ENCODE measurements around the gene TMEM150A.
A peak's percentile ranks its signal among the peaks of the same experiment; 100 is the strongest.

The TMEM150A gene

GRCh38 chr2:85602476-85603234 lies at the start of gene TMEM150A:
Gene TMEM150A, minus strand, starts transcription at chr2:85602698. Its CDS starts 750 bp downstream, at chr2:85601948.
- Histone ChIP-seq H3K4me3 (ENCODE audit: low read depth, low read length) (peak within 1 kb of the TSS; percentile 94), H3K9me3 (ENCODE audit: control insufficient read depth, insufficient read depth, low read depth, low read length) (no peaks in the 10 kb centered on the region), H3K27me3 (ENCODE audit: control insufficient read depth, insufficient read depth, low read length) (no peaks in the 10 kb centered on the region), H3K36me3 (ENCODE audit: control insufficient read depth, insufficient read depth, low read length) (peaks cover 38% of the 10 kb centered on the region), H3K4me1 (ENCODE audit: control insufficient read depth, insufficient read depth, low read length) (peaks cover 12% of the 10 kb centered on the region), H3K9ac (ENCODE audit: low read length) (peak within 1 kb of the TSS; percentile 75), H3K27ac (ENCODE audit: low read depth, low read length) (peak within 1 kb of the TSS; percentile 45; the same call in 1 of the 2 replicates)

- no peak overlapping the region for H3K9ac ChIP-seq (ENCODE audit: low read length)
- no peaks in the 10 kb centered on the region for H3K27me3 ChIP-seq (ENCODE audit: control insufficient read depth, insufficient read depth, low read length)
- no peaks in the 10 kb centered on the region for H3K9me3 ChIP-seq (ENCODE audit: control insufficient read depth, insufficient read depth, low read depth, low read length)
- H3K36me3 ChIP-seq (ENCODE audit: control insufficient read depth, insufficient read depth, low read length) = peaks cover 66% of the 10 kb centered on the region
- no peak overlapping the region for H3K4me3 ChIP-seq (ENCODE audit: low read depth, low read length)
- no peak overlapping the region for H3K27ac ChIP-seq (ENCODE audit: low read depth, low read length)
- H3K4me1 ChIP-seq (ENCODE audit: control insufficient read depth, insufficient read depth, low read length) = 0 out of 2 replicates have a peak, but pooled peaks cover 2% of the 10 kb centered on the region
Observed at GRCh38 chr2:85652056-85652455, 49.6 kb upstream of the TMEM150A start.

GRCh38 chr2:85651097-85651496 lies 48.6 kb upstream of the TMEM150A start:
- Histone ChIP-seq H3K9ac (ENCODE audit: low read length) (no peak overlapping the region), H3K36me3 (ENCODE audit: control insufficient read depth, insufficient read depth, low read length) (peaks cover 72% of the 10 kb centered on the region), H3K9me3 (ENCODE audit: control insufficient read depth, insufficient read depth, low read depth, low read length) (no peaks in the 10 kb centered on the region), H3K27ac (ENCODE audit: low read depth, low read length) (no peak overlapping the region), H3K4me1 (ENCODE audit: control insufficient read depth, insufficient read depth, low read length) (0 out of 2 replicates have a peak, but pooled peaks cover 2% of the 10 kb centered on the region), H3K4me3 (ENCODE audit: low read depth, low read length) (no peak overlapping the region), H3K27me3 (ENCODE audit: control insufficient read depth, insufficient read depth, low read length) (no peaks in the 10 kb centered on the region)

GRCh38 chr2:85650456-85650855 lies 48.0 kb upstream of the TMEM150A start:
- no peak overlapping the region for H3K27ac ChIP-seq (ENCODE audit: low read depth, low read length)
- 0 out of 2 replicates have a peak, but pooled peaks cover 2% of the 10 kb centered on the region for H3K4me1 ChIP-seq (ENCODE audit: control insufficient read depth, insufficient read depth, low read length)
- no peaks in the 10 kb centered on the region for H3K9me3 ChIP-seq (ENCODE audit: control insufficient read depth, insufficient read depth, low read depth, low read length)
- H3K27me3 ChIP-seq (ENCODE audit: control insufficient read depth, insufficient read depth, low read length) = no peaks in the 10 kb centered on the region
- no peak overlapping the region for H3K4me3 ChIP-seq (ENCODE audit: low read depth, low read length)
- H3K9ac ChIP-seq (ENCODE audit: low read length) = no peak overlapping the region
- peaks cover 74% of the 10 kb centered on the region for H3K36me3 ChIP-seq (ENCODE audit: control insufficient read depth, insufficient read depth, low read length)

GRCh38 chr2:85649201-85650190 lies 47.0 kb upstream of the TMEM150A start:
- Histone ChIP-seq H3K4me3 (ENCODE audit: low read depth, low read length) (no peak overlapping the region), H3K36me3 (ENCODE audit: control insufficient read depth, insufficient read depth, low read length) (peaks cover 84% of the 10 kb centered on the region), H3K27me3 (ENCODE audit: control insufficient read depth, insufficient read depth, low read length) (no peaks in the 10 kb centered on the region), H3K9ac (ENCODE audit: low read length) (no peak overlapping the region), H3K4me1 (ENCODE audit: control insufficient read depth, insufficient read depth, low read length) (0 out of 2 replicates have a peak, but pooled peaks cover 2% of the 10 kb centered on the region), H3K27ac (ENCODE audit: low read depth, low read length) (no peak overlapping the region), H3K9me3 (ENCODE audit: control insufficient read depth, insufficient read depth, low read depth, low read length) (no peaks in the 10 kb centered on the region)

- Histone ChIP-seq H3K27me3 (ENCODE audit: control insufficient read depth, insufficient read depth, low read length) (no peaks in the 10 kb centered on the region), H3K4me3 (ENCODE audit: low read depth, low read length) (no peak overlapping the region), H3K36me3 (ENCODE audit: control insufficient read depth, insufficient read depth, low read length) (peaks cover 85% of the 10 kb centered on the region), H3K27ac (ENCODE audit: low read depth, low read length) (no peak overlapping the region), H3K9ac (ENCODE audit: low read length) (no peak overlapping the region), H3K4me1 (ENCODE audit: control insufficient read depth, insufficient read depth, low read length) (no peaks in the 10 kb centered on the region), H3K9me3 (ENCODE audit: control insufficient read depth, insufficient read depth, low read depth, low read length) (no peaks in the 10 kb centered on the region)
Observed at GRCh38 chr2:85648619-85649018, 46.1 kb upstream of the TMEM150A start.

- no peak overlapping the region for H3K4me3 ChIP-seq (ENCODE audit: low read depth, low read length)
- no peaks in the 10 kb centered on the region for H3K27me3 ChIP-seq (ENCODE audit: control insufficient read depth, insufficient read depth, low read length)
- no peak overlapping the region for H3K9ac ChIP-seq (ENCODE audit: low read length)
- no peak overlapping the region for H3K27ac ChIP-seq (ENCODE audit: low read depth, low read length)
- H3K4me1 ChIP-seq (ENCODE audit: control insufficient read depth, insufficient read depth, low read length) = no peaks in the 10 kb centered on the region
- peaks cover 92% of the 10 kb centered on the region for H3K36me3 ChIP-seq (ENCODE audit: control insufficient read depth, insufficient read depth, low read length)
- H3K9me3 ChIP-seq (ENCODE audit: control insufficient read depth, insufficient read depth, low read depth, low read length) = no peaks in the 10 kb centered on the region
Observed at GRCh38 chr2:85647823-85648526, 45.5 kb upstream of the TMEM150A start.

GRCh38 chr2:85646166-85646565 lies 43.7 kb upstream of the TMEM150A start:
- Histone ChIP-seq H3K9me3 (ENCODE audit: control insufficient read depth, insufficient read depth, low read depth, low read length) (no peaks in the 10 kb centered on the region), H3K9ac (ENCODE audit: low read length) (no peak overlapping the region), H3K36me3 (ENCODE audit: control insufficient read depth, insufficient read depth, low read length) (peaks cover 97% of the 10 kb centered on the region), H3K4me3 (ENCODE audit: low read depth, low read length) (no peak overlapping the region), H3K4me1 (ENCODE audit: control insufficient read depth, insufficient read depth, low read length) (no peaks in the 10 kb centered on the region), H3K27ac (ENCODE audit: low read depth, low read length) (no peak overlapping the region), H3K27me3 (ENCODE audit: control insufficient read depth, insufficient read depth, low read length) (no peaks in the 10 kb centered on the region)

- Histone ChIP-seq H3K4me3 (ENCODE audit: low read depth, low read length) (no peak overlapping the region), H3K9me3 (ENCODE audit: control insufficient read depth, insufficient read depth, low read depth, low read length) (no peaks in the 10 kb centered on the region), H3K27ac (ENCODE audit: low read depth, low read length) (no peak overlapping the region), H3K36me3 (ENCODE audit: control insufficient read depth, insufficient read depth, low read length) (peaks cover 98% of the 10 kb centered on the region), H3K27me3 (ENCODE audit: control insufficient read depth, insufficient read depth, low read length) (no peaks in the 10 kb centered on the region), H3K4me1 (ENCODE audit: control insufficient read depth, insufficient read depth, low read length) (no peaks in the 10 kb centered on the region), H3K9ac (ENCODE audit: low read length) (no peak overlapping the region)
Observed at GRCh38 chr2:85644909-85645308, 42.4 kb upstream of the TMEM150A start.

- Histone ChIP-seq H3K36me3 (ENCODE audit: control insufficient read depth, insufficient read depth, low read length) (peaks cover 97% of the 10 kb centered on the region), H3K4me1 (ENCODE audit: control insufficient read depth, insufficient read depth, low read length) (no peaks in the 10 kb centered on the region), H3K9ac (ENCODE audit: low read length) (no peak overlapping the region), H3K4me3 (ENCODE audit: low read depth, low read length) (no peak overlapping the region), H3K27ac (ENCODE audit: low read depth, low read length) (no peak overlapping the region), H3K27me3 (ENCODE audit: control insufficient read depth, insufficient read depth, low read length) (no peaks in the 10 kb centered on the region), H3K9me3 (ENCODE audit: control insufficient read depth, insufficient read depth, low read depth, low read length) (no peaks in the 10 kb centered on the region)
Observed at GRCh38 chr2:85642725-85643124, 40.2 kb upstream of the TMEM150A start.

All from HUES6 (cell line).